SK-N-SH (cell line): ENCODE data around the gene RELCH. TPM values are rescaled to one million over a fixed set of nuclear protein-coding genes. Genes with fewer than 3 reads are reported as not detected.

Experiments
- CTCF ChIA-PET: fragments of 300-600, 350-600 bp; formaldehyde crosslinking; extraction: SDS; loops from one replicate; lab custom pipeline; 2021; lab: Yijun Ruan, JAX
- POLR2A ChIA-PET: fragments of 350-600 bp; sonication (Branson Sonifier 250); formaldehyde crosslinking; extraction: SDS; loops from one replicate; lab custom pipeline; 2020; ENCODE audit warnings: antibody characterized with exemption, inconsistent platforms; lab: Yijun Ruan, JAX
- DNase-seq: peaks from one replicate; pipeline ENCODE4 v3.0.0; 2012
- H2AFZ ChIP-seq: fragments of 200-600 bp; sonication (generic); 2 replicates; pipeline ENCODE4 v1.8.1; 2016; ENCODE audit warnings: antibody characterized with exemption, mild to moderate bottlenecking, low read depth
- H3F3A ChIP-seq: fragments of 200-600 bp; sonication (generic); replicated peaks from 2 replicates; pipeline ENCODE3; 2016; ENCODE audit warnings: antibody characterized with exemption, mild to moderate bottlenecking; ENCODE audit not compliant: insufficient read depth
- H3K27ac ChIP-seq, 2 experiments: fragments of 200-500 bp in 1 of 2; fragments of 200-600 bp in 1 of 2; sonication (Bioruptor generic) in 1 of 2; sonication (generic), shearing (Covaris generic) in 1 of 2; 2 replicates each; pipeline versions ENCODE4 v1.5.1 to v1.6.1; 2014 to 2016; ENCODE audit warnings: low read depth in 2 of 2, inconsistent platforms in 1 of 2, low read length in 1 of 2, mild to moderate bottlenecking in 1 of 2, mixed read lengths in 1 of 2
- H3K27me3 ChIP-seq: fragments of 200-600 bp; sonication (generic), shearing (Covaris generic); 2 replicates; pipeline ENCODE4 v1.6.1; 2016; ENCODE audit warnings: mixed run types; ENCODE audit not compliant: insufficient read depth
- H3K36me3 ChIP-seq, 2 experiments: fragments of 200-500 bp in 1 of 2; fragments of 200-600 bp in 1 of 2; sonication (Bioruptor generic) in 1 of 2; sonication (generic) in 1 of 2; replicated peaks in 1 of 2; 2 replicates each; pipeline versions ENCODE3 to v1.5.1; 2014 to 2016; ENCODE audit warnings: low read length in 1 of 2, mild to moderate bottlenecking in 1 of 2; ENCODE audit not compliant: insufficient read depth in 2 of 2, control insufficient read depth in 1 of 2
- H3K4me1 ChIP-seq, 2 experiments: fragments of 200-500 bp in 1 of 2; fragments of 200-600 bp in 1 of 2; sonication (Bioruptor generic) in 1 of 2; sonication (generic), shearing (Covaris generic) in 1 of 2; 2 replicates each; pipeline versions ENCODE4 v1.5.1 to v1.6.1; 2014 to 2016; ENCODE audit warnings: low read depth in 1 of 2, low read length in 1 of 2, mixed run types in 1 of 2; ENCODE audit not compliant: insufficient read depth in 2 of 2, control insufficient read depth in 1 of 2
- H3K4me2 ChIP-seq: fragments of 200-600 bp; sonication (generic), shearing (Covaris generic); 2 replicates; pipeline ENCODE4 v1.6.1; 2017; ENCODE audit warnings: mixed run types
- H3K4me3 ChIP-seq, 2 experiments: fragments of 200-500 bp in 1 of 2; fragments of 200-600 bp in 1 of 2; sonication (Bioruptor generic) in 1 of 2; sonication (generic), shearing (Covaris generic) in 1 of 2; 2 replicates each; pipeline versions ENCODE4 v1.5.1 to v1.8.1; 2014 to 2016; ENCODE audit warnings: low read depth in 2 of 2, inconsistent platforms in 1 of 2, low read length in 1 of 2, mild to moderate bottlenecking in 1 of 2, mixed read lengths in 1 of 2, moderate library complexity in 1 of 2
- H3K79me2 ChIP-seq: fragments of 200-600 bp; sonication (generic); 2 replicates; pipeline ENCODE4 v1.8.1; 2017; ENCODE audit warnings: mild to moderate bottlenecking; ENCODE audit not compliant: insufficient read depth
- H3K9ac ChIP-seq: fragments of 200-600 bp; sonication (generic); 2 replicates; pipeline ENCODE4 v1.6.1; 2017; ENCODE audit warnings: mixed run types
- H3K9me2 ChIP-seq: fragments of 200-600 bp; sonication (generic); 2 replicates; pipeline ENCODE4 v1.6.1; 2017; ENCODE audit warnings: mixed run types
- H3K9me3 ChIP-seq: fragments of 200-600 bp; sonication (generic); 2 replicates; pipeline ENCODE4 v1.6.1; 2017; ENCODE audit warnings: mixed run types, mild to moderate bottlenecking, moderate library complexity
- H4K20me1 ChIP-seq: fragments of 200-600 bp; sonication (generic); 2 replicates; pipeline ENCODE4 v1.6.1; 2017; ENCODE audit warnings: mild to moderate bottlenecking, mixed run types; ENCODE audit not compliant: insufficient read depth
- CHD2 ChIP-seq: fragments of 150-350 bp; IDR thresholded peaks from 2 replicates; pipeline ENCODE4 v1.6.1; 2018; ENCODE audit warnings: low read length; ENCODE audit not compliant: partially characterized antibody
- ELF1 ChIP-seq: IDR thresholded peaks from 2 replicates; pipeline ENCODE4 v1.4.0; 2012
- EP300 ChIP-seq, 2 experiments: IDR thresholded peaks; 2 replicates each; pipeline versions ENCODE4 v1.4.0 to v1.6.1; 2012; ENCODE audit warnings: borderline replicate concordance in 1 of 2, low read depth in 1 of 2, low read length in 1 of 2
- EZH2phosphoT487 ChIP-seq: fragments of 200-600 bp; sonication (generic); IDR thresholded peaks from 2 replicates; pipeline ENCODE4 v1.6.1; 2017; ENCODE audit warnings: low read depth, mixed run types, mild to moderate bottlenecking, antibody characterized with exemption, moderate library complexity, borderline replicate concordance
- FOSL2 ChIP-seq: IDR thresholded peaks from 2 replicates; pipeline ENCODE4 v1.4.0; 2012; ENCODE audit warnings: low read depth, mild to moderate bottlenecking, moderate library complexity, borderline replicate concordance
- FOXM1 ChIP-seq: IDR thresholded peaks from 2 replicates; pipeline ENCODE4 v1.4.0; 2012; ENCODE audit warnings: low read depth, mild to moderate bottlenecking
- GABPA ChIP-seq: IDR thresholded peaks from 2 replicates; pipeline ENCODE4 v1.4.0; 2012; ENCODE audit warnings: low read depth, mild to moderate bottlenecking
- JUND ChIP-seq: IDR thresholded peaks from 2 replicates; pipeline ENCODE4 v1.4.0; 2012
- MEF2A ChIP-seq: IDR thresholded peaks from 2 replicates; pipeline ENCODE4 v1.4.0; 2012; ENCODE audit warnings: low read depth, borderline replicate concordance
- MXI1 ChIP-seq: IDR thresholded peaks from 2 replicates; pipeline ENCODE4 v1.6.1; 2012; ENCODE audit warnings: mild to moderate bottlenecking, low read depth, low read length, improper control_type of control experiment
- NFIC ChIP-seq: IDR thresholded peaks from 2 replicates; pipeline ENCODE4 v1.4.0; 2012; ENCODE audit warnings: borderline replicate concordance
- NRF1 ChIP-seq: IDR thresholded peaks from 2 replicates; pipeline ENCODE4 v1.6.1; 2012; ENCODE audit warnings: low read depth, mild to moderate bottlenecking, low read length
- POLR2AphosphoS5 ChIP-seq: IDR thresholded peaks from 2 replicates; pipeline ENCODE4 v1.6.1; 2012; ENCODE audit warnings: low read depth, low read length
- RAD21 ChIP-seq: IDR thresholded peaks from 2 replicates; pipeline ENCODE4 v1.6.1; 2012; ENCODE audit warnings: mild to moderate bottlenecking, low read length
- RFX5 ChIP-seq: IDR thresholded peaks from 2 replicates; pipeline ENCODE4 v1.6.1; 2012; ENCODE audit warnings: mild to moderate bottlenecking, improper control_type of control experiment, low read length
- RXRA ChIP-seq: IDR thresholded peaks from 2 replicates; pipeline ENCODE4 v1.4.0; 2012; ENCODE audit warnings: low read depth, mild to moderate bottlenecking, borderline replicate concordance
- SIN3A ChIP-seq: IDR thresholded peaks from 2 replicates; pipeline ENCODE4 v1.6.1; 2012; ENCODE audit warnings: low read depth, mild to moderate bottlenecking, low read length, moderate library complexity, borderline replicate concordance
- SMC3 ChIP-seq: IDR thresholded peaks from 2 replicates; pipeline ENCODE4 v1.6.1; 2012; ENCODE audit warnings: low read depth, low read length, improper control_type of control experiment
- TAF1 ChIP-seq: IDR thresholded peaks from 2 replicates; pipeline ENCODE4 v1.6.1; 2012; ENCODE audit warnings: low read depth, mild to moderate bottlenecking, low read length, moderate library complexity, borderline replicate concordance
- TCF12 ChIP-seq: IDR thresholded peaks from 2 replicates; pipeline ENCODE4 v1.4.0; 2012
- TEAD4 ChIP-seq: IDR thresholded peaks from 2 replicates; pipeline ENCODE4 v1.4.0; 2012; ENCODE audit warnings: mild to moderate bottlenecking, borderline replicate concordance; ENCODE audit not compliant: insufficient read depth
- YY1 ChIP-seq: IDR thresholded peaks from 2 replicates; pipeline ENCODE4 v1.4.0; 2012; ENCODE audit warnings: low read depth, mild to moderate bottlenecking
- WGBS: methylation state at CpG from one replicate; pipeline ENCODE4 v1.1.6; 2017; ENCODE audit warnings: low lambda C conversion rate; 5-methylcytosine and 5-hydroxymethylcytosine counted together
- polyA plus RNA-seq, 3 experiments: library from polyadenylated mRNA; depleted of rRNA; stranded (reverse); fragments of >200 nt; gene quantifications; 2 replicates each; pipeline ENCODE4 v1.2.3, GENCODE V29; 2012
- TF ChIP-seq, protein P1 (sequence below): fragments of 200-600 bp; sonication (generic); IDR thresholded peaks from 2 replicates; pipeline ENCODE4 v1.6.1; 2017; ENCODE audit warnings: antibody characterized with exemption, mild to moderate bottlenecking, moderate library complexity
- TF ChIP-seq, protein P2 (sequence below): IDR thresholded peaks from 2 replicates; pipeline ENCODE4; 2012

The RELCH gene, protein sequence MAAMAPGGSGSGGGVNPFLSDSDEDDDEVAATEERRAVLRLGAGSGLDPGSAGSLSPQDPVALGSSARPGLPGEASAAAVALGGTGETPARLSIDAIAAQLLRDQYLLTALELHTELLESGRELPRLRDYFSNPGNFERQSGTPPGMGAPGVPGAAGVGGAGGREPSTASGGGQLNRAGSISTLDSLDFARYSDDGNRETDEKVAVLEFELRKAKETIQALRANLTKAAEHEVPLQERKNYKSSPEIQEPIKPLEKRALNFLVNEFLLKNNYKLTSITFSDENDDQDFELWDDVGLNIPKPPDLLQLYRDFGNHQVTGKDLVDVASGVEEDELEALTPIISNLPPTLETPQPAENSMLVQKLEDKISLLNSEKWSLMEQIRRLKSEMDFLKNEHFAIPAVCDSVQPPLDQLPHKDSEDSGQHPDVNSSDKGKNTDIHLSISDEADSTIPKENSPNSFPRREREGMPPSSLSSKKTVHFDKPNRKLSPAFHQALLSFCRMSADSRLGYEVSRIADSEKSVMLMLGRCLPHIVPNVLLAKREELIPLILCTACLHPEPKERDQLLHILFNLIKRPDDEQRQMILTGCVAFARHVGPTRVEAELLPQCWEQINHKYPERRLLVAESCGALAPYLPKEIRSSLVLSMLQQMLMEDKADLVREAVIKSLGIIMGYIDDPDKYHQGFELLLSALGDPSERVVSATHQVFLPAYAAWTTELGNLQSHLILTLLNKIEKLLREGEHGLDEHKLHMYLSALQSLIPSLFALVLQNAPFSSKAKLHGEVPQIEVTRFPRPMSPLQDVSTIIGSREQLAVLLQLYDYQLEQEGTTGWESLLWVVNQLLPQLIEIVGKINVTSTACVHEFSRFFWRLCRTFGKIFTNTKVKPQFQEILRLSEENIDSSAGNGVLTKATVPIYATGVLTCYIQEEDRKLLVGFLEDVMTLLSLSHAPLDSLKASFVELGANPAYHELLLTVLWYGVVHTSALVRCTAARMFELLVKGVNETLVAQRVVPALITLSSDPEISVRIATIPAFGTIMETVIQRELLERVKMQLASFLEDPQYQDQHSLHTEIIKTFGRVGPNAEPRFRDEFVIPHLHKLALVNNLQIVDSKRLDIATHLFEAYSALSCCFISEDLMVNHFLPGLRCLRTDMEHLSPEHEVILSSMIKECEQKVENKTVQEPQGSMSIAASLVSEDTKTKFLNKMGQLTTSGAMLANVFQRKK
- 7.4 and 11.0 TPM in 2 replicates for polyA plus RNA-seq (2012; rRNA removed)
- polyA plus RNA-seq (2012; cell fraction: cytosol; rRNA removed), result 6.7 and 8.0 TPM in 2 replicates
- 14.3 and 23.1 TPM in 2 replicates for polyA plus RNA-seq (2012; cell fraction: nucleus; rRNA removed)

DNA sequence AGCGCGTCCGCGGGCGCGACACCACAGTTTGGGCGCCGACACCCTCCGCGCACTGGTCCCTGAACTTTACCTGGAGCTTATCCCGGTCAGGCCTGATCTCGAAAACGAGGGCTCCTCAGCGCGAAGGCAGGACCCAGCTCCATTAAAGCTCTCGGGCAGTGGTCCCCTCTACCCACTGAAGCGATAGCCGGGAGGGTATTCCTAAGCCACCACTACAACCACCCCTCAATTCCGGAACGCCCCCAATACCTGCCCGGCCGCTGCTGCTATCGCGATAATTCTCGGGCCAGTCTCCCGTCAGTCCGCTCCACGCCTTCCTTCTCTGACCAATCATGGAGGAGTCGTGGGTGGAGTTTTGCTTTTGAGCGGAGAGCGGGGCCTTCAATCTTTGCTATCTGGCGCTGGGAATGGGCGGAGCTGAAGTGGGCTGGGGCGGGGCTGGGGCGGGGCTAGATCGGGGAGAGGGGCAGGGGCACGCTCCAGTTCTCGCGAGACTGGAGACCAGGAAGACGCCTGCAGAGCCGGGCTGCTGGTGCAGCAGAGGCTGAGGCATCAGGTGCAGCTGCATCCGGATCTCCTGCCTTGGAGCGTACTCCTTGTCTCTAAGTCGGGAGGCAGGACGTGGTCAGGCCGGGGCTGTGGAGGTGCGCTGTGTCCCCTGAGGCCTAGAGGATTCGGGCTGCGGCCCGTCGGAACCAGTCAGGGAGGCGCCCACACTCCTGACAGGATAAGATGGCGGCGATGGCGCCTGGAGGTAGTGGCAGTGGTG lies at the start of gene RELCH, which contains the start of gene PIGN:
RELCH (plus strand) TSS at position 482 of the 769 bp plus-strand sequence; CDS start at position 733, 251 bp downstream.
PIGN (minus strand) TSS at position 283 of the 769 bp plus-strand sequence. CDS start 25,703 bp downstream, outside the sequence.
- Histone ChIP-seq H3K36me3 (peaks cover 0 to 7% of the 10 kb centered on the region in 2 experiments), H3K9me2 (no peaks in the 10 kb centered on the region), H3K4me3 (peak within 1 kb of the TSS; percentile 97 to 100), H4K20me1 (peaks cover 36% of the 10 kb centered on the region), H3K27ac (peak within 1 kb of the TSS; percentile 66 to 89), H2AFZ (peak within 1 kb of the TSS; percentile 100), H3K9me3 (no peaks in the 10 kb centered on the region), H3K9ac (peak within 1 kb of the TSS; percentile 79), H3K27me3 (no peaks in the 10 kb centered on the region), H3K4me1 (peaks cover 9 to 17% of the 10 kb centered on the region in 2 experiments; a peak in 3 of 4 replicates), H3F3A (peaks cover 12% of the 10 kb centered on the region), H3K4me2 (peak within 1 kb of the TSS; percentile 97), H3K79me2 (peaks cover 83% of the 10 kb centered on the region)
- WGBS, result under 1% methylated on average over 36 of the region's 55 CpGs
- DNase-seq, result peak; percentile 95
- ChIA-PET CTCF (interaction anchor here (1.1 to 9.3 kb wide), 4 partner anchors 10 to 397 kb away, joined by 3 to 120 read pairs (median 5); no protein-coding TSS in a partner anchor), POLR2A (interaction anchor here (0.6 kb wide), 1 partner anchor 21 kb away, joined by 4 read pairs; no protein-coding TSS in a partner anchor)
- 0 out of 2 replicates have a peak, but pooled peaks have one; percentile 48 for TF ChIP-seq SIN3A
- no peak for TF ChIP-seq SMC3
- peak; percentile 37; the same call in 1 of the 2 replicates for TF ChIP-seq GABPA
- no peak for TF ChIP-seq RAD21
- no peak for TF ChIP-seq MEF2A
- no peak for TF ChIP-seq EP300 (IDR thresholded peaks at IDR 0.05; ENCODE audit: borderline replicate concordance in 1 of 2, low read depth in 1 of 2, low read length in 1 of 2)
- TF ChIP-seq JUND, result no peak
- peak; percentile 89 for TF ChIP-seq YY1
- no peak for TF ChIP-seq TCF12
- no peak for TF ChIP-seq EZH2phosphoT487
- TF ChIP-seq FOXM1, result no peak
- TF ChIP-seq RFX5, result no peak
- TF ChIP-seq, protein P1, sequence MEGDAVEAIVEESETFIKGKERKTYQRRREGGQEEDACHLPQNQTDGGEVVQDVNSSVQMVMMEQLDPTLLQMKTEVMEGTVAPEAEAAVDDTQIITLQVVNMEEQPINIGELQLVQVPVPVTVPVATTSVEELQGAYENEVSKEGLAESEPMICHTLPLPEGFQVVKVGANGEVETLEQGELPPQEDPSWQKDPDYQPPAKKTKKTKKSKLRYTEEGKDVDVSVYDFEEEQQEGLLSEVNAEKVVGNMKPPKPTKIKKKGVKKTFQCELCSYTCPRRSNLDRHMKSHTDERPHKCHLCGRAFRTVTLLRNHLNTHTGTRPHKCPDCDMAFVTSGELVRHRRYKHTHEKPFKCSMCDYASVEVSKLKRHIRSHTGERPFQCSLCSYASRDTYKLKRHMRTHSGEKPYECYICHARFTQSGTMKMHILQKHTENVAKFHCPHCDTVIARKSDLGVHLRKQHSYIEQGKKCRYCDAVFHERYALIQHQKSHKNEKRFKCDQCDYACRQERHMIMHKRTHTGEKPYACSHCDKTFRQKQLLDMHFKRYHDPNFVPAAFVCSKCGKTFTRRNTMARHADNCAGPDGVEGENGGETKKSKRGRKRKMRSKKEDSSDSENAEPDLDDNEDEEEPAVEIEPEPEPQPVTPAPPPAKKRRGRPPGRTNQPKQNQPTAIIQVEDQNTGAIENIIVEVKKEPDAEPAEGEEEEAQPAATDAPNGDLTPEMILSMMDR, result no peak
- peak; percentile 91 for TF ChIP-seq POLR2AphosphoS5
- peak; percentile 99 for TF ChIP-seq CHD2
- TF ChIP-seq NRF1, result no peak
- peak; percentile 44 for TF ChIP-seq MXI1
- TF ChIP-seq TEAD4, result no peak
- peak; percentile 52; the same call in 1 of the 2 replicates for TF ChIP-seq TAF1
- TF ChIP-seq ELF1, result peak; percentile 85
- no peak for TF ChIP-seq NFIC
- TF ChIP-seq FOSL2, result no peak
- TF ChIP-seq, protein P2, sequence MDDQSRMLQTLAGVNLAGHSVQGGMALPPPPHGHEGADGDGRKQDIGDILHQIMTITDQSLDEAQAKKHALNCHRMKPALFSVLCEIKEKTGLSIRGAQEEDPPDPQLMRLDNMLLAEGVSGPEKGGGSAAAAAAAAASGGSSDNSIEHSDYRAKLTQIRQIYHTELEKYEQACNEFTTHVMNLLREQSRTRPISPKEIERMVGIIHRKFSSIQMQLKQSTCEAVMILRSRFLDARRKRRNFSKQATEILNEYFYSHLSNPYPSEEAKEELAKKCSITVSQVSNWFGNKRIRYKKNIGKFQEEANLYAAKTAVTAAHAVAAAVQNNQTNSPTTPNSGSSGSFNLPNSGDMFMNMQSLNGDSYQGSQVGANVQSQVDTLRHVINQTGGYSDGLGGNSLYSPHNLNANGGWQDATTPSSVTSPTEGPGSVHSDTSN, result peak; percentile 97
- no peak for TF ChIP-seq RXRA
